CD4-positive, alpha-beta T cell treated with Interferon gamma for 1 hour (primary cell): ENCODE measurements around the gene PRKACB.
"Not testable (repeated sequence)": the region's sequence is repeated elsewhere in the genome, so short reads cannot be mapped to it uniquely, and the experiment has no call there.

Experiments used
- DNase-seq: peaks from one replicate; pipeline ENCODE4 v3.0.0-alpha.2; 2020

Gene PRKACB

GRCh38 chr1:84224905-84225304 lies 80.8 kb downstream of the PRKACB start:
- DNase-seq = no peak

GRCh38 chr1:84225646-84226045 lies 81.6 kb downstream of the PRKACB start:
- no peak for DNase-seq

- DNase-seq = not testable (repeated sequence)
These were observed 88.6 kb downstream of the PRKACB start for GRCh38 chr1:84232676-84233075.

- DNase-seq = no peak
These were observed 92.2 kb downstream of the PRKACB start for GRCh38 chr1:84236256-84236655.

DNA sequence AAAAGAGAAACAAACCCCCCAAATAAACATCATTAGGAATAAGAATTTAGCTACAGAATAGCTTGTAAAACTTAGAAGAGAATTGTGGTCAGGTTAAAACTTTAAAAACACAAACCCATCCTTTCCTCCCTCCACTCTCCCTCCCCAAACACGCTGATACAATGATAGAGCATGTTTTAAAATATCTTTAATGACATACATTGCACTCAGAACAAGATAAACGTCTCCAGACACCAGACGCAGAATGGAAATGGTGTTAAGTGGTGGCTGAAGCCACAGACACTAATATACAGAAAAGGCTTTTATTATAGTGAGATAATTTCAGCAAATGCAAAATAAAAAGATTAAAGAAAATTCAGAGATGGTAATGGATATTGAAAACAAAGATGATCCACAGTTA lies 98.6 kb downstream of the PRKACB start:
- no peak for DNase-seq

GRCh38 chr1:84245563-84245962 lies 101.5 kb downstream of the PRKACB start:
- DNase-seq = no peak

GRCh38 chr1:84246213-84246612 lies 102.1 kb downstream of the PRKACB start:
- DNase-seq = no peak

DNA sequence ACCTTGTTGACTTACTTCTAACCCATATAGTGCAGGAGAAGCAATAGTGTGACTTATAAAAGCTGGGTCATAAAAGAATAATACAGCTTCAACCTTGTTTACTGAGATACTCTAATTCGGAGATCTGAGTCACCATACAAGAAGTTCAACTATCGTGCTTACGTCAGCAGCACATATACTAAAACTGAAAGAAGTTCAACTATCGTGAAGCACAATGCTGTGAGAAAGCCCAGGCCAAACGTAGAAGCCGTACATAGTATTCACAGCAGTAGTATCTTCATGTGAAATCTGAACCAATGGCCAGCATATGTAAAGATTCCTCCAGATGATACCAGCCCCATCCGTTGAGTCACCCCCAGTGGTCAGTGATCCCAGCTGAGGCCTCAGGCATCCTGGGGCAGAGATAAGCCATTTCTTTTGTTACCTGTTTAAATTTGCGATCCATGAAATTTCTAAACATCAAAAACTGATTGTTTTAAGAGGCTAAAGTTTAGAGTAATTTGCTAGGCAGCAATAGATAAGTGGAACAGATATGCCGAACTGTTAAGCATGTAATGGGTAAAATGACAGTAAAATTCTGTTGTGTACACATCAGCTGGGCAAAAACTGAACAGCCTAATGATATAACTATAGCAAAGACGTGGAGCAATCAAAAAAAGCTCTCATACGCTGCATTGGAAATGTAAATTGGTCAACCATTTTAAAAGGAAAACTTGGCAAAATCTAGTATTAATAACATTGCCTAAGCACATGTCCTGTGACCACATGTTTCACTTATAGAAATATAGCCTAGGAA lies 103.6 kb downstream of the PRKACB start:
- no peak for DNase-seq

DNA sequence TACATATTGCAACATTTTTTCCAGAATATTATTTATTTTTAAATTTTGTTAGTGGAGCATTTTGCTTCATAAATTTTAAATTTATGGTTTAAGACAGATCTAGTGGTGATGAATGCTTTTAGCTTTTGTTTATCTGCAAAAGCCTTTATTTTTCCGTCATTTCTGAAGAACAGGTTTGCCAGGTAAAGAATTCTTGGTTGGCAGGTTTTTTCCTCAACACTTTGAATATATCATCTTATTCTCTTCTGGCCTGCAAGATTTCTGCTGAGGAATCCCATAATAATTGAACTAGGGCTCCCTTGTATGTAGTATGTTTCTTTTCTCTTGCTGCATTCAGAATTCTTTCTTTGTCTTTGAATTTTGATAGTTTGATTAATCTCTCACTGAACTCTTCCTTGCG lies 106.6 kb downstream of the PRKACB start:
- DNase-seq = no peak

GRCh38 chr1:84253036-84253435 lies 109.0 kb downstream of the PRKACB start:
- no peak for DNase-seq

DNA sequence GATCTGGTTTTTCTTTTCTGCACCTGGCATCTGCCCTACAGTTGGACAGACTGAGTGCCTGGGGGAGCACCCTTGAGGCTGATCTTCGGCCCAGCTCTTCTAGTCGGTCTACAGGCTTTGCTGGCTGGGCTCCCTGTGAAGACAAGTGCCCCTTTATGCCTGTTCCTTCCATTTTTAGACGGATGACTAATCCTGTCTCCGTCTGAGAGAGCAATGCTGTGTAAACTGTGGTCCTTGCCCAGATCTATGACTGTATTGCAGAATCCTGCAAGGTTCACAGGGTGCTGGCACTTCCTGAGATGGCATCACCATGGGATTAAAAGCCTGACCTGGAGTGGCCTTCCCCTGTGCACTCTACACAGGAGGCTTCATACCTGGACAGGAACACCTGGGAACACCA lies 109.8 kb downstream of the PRKACB start:
- DNase-seq = no peak

DNA sequence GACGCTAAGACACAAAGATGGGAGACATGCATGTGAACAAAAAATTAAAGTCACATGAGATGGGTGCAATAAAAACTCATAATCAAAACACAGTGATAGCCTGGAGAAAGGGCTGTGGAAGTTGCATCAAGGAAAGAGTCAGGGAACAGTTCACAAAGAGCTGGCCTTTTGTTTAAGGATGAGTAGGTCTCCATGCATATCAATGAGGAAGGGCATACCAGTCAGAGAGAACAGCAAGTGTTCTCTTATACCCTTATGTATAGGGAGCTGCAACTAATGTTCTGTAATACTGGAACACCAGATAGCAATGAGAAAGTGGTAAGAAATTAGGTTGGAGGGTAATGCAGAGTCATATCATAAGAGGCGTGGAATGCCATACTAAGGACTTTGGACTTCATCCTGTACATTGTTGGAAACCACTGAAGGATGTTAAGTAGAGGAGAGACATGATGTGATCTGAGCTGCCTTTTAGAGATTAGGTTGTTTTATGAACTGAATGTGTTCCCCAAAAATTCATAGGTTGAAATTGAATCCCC lies 110.7 kb downstream of the PRKACB start:
- DNase-seq = no peak

DNA sequence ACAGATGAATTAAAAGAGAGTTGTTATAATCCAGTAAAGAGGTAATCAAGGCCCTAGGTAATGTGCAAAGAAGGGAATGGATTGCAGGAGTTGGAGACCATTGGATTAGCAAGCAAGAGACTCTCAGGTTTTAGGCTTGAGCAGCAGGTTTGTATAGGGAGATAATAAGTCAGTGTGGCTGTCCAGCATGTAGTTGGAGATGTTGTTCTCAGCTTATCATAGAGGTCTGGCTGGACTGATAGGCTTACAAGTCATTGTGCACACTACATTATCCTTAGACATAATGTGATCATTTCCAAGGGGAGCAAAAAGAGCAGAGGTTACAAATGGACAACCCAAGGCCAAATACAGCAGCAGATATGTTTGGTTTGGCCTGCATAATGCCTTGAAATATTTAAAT lies 111.5 kb downstream of the PRKACB start:
- DNase-seq = no peak

DNA sequence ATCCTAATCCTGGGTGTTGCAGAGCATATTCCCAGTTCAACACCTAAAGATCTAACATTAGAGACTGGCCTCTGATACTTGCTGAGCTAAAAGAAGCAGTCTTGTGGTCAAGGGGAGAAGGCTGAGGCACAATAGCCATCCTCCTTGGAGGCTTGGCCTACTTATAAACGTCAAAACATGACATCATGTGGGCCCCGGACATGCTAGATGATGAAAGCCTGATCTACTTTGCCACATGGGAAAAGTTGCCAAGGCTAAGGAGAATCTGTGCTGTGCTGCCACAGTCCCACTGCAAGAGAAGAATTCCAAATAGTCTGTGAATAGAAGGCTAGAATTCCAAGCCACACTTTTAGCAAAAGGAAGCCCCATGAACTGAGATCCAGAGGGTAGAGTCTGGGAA lies 113.5 kb downstream of the PRKACB start:
- no peak for DNase-seq

DNA sequence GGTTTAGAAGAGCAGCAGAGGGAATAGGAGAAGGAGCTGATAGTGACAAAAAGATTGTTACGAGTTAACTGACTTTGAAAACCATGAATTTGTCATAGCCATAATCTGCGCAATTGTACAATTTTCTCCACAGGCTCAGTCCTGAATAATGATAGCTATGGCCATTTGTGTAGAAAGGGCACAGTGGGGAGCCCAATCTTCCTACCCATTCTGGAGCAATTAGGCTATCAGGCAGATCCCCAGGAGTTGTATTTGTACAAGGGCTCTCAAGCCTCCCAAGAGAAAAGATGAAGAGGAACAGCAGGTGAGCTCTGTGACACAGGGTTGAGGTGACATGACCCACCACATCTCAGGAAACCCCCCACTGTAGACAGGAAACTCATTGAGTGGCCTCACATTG lies 115.3 kb downstream of the PRKACB start:
- DNase-seq = no peak

DNA sequence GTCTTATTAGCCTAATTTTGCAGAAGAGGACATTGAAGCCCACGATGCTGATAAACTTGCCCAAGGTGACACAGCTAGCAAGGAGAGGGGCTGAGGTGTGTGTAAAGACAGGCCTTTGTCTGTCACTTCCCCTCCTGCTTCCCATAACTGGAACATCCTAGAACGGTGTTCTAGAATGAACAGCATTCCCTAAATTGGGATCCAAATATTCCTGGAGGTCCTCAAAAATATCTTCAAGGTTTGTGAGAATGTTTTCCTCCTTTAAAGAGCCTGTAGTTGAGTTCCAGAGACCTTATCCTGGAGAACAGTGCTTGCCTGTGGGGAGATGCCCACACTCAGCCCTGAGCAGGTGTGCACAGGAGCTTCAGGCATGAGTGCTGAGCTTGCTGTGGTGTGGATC lies 115.9 kb downstream of the PRKACB start:
- no peak for DNase-seq

DNA sequence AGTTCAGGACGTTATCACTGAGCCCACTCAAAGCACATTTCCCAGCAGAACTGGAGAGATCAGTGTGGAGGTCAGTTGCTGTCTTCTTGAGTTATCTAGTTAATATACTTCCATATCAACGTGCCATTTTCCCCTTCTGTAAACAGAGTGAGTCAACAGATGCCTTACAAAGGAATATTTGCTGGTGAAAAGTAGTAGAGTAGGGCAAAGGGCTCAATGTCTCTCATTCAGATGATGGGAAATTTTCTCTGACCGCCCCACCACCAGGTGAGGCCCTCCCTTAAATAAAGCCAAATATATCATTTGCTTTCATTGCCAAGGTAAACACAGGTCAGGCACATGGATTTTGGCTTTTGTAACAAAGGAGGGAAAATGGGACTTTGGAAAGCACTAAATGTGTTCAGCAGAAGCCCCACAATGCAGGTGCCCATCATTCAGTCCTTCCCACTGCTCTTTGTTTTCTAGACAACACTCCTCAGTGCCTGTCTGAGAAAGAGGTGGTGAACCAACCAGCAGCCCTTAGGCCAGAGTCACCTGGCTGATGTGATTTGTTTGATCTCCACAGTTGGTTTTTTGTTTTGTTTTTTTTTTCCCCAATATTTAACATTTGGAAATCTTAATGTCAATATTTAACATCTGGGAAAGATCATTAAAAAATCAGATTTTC lies 116.9 kb downstream of the PRKACB start:
- DNase-seq = no peak

- DNase-seq = no peak
These were observed 120.9 kb downstream of the PRKACB start for GRCh38 chr1:84264961-84265360.

- no peak for DNase-seq
These were observed 121.8 kb downstream of the PRKACB start for GRCh38 chr1:84265867-84266266.

GRCh38 chr1:84266748-84267147 lies 122.7 kb downstream of the PRKACB start:
- no peak for DNase-seq

DNA sequence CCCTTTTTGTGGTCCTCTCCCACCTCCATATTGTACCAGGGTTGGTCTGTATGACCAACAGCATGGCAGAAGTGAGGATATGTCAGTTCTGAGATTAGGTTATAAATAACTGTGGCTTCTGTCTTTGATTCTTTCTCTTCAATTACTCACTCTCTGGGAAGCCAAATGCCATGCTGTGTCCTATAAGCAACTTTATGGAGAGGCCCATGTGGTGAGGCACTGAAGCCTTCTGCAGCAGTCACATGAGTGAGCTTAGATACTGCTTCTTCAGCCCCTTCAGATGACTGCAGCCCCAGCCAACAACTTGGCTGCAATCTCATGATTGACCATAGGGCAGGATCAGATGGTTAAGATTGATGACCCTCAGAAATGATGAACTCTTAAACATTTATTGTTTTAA lies 123.4 kb downstream of the PRKACB start:
- DNase-seq = no peak

GRCh38 chr1:84268346-84268745 lies 124.3 kb downstream of the PRKACB start:
- DNase-seq = no peak

- no peak for DNase-seq
These were observed 125.2 kb downstream of the PRKACB start for GRCh38 chr1:84269306-84269705.

DNA sequence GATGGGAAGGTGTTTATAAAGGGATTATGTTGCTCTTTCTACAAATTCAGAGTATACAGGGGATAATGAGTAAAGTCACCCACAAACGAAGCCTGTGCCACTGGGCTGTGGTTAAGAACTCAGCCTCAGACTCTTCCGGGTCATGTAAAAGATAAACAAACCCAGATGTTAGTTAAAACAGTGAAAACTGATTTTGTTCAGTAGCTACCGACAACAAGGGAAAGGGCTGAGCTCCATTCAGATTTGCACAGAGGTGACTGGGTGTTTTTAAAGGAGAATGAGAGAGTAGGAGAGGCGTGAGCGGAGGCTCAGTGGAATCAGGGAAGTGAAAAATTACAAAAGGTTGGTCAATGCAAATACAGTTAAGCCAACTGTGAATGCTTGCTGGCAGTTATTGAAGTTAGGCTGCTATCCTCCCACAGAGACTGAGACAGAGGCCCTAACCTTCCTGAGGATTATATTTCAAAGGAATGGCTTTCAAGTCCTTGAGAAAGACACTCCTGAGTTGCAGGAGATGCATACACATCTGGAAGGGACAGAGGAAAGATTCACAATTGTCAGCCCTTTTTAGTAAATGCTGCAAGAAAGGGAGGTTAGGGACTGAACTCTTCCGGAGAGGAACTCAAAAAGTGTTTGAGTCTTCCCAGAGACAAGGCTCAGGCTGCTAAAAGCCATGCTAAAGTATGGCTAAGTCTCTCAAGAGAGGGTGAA lies 127.5 kb downstream of the PRKACB start:
- DNase-seq = no peak
